ENCODE measurements around the gene MOBP.

DNA sequence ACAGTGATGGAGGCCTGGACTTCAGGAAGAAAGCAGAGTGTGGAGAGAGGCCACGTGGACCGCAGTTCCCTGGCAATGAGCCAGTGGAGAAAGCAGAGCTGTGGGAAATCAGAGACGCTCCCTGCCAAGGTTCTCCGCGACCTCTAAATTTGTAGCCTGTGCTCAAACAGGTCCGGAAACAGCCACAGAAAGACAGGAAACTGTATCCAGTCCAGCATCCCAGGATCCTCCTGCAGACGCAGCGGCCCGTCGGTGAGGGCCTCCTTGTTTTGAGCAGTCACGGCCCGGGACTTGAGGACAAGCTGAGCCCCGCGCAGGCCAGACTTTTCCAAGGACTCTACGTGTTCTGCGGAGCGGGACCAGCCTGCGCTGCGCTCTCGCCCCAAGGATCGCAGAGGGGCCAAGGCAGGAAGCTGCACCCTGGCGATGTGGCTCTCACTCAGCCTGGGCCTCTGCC, 38.7 kb upstream of the MOBP start:
- TF ChIP-seq, protein P1, sequence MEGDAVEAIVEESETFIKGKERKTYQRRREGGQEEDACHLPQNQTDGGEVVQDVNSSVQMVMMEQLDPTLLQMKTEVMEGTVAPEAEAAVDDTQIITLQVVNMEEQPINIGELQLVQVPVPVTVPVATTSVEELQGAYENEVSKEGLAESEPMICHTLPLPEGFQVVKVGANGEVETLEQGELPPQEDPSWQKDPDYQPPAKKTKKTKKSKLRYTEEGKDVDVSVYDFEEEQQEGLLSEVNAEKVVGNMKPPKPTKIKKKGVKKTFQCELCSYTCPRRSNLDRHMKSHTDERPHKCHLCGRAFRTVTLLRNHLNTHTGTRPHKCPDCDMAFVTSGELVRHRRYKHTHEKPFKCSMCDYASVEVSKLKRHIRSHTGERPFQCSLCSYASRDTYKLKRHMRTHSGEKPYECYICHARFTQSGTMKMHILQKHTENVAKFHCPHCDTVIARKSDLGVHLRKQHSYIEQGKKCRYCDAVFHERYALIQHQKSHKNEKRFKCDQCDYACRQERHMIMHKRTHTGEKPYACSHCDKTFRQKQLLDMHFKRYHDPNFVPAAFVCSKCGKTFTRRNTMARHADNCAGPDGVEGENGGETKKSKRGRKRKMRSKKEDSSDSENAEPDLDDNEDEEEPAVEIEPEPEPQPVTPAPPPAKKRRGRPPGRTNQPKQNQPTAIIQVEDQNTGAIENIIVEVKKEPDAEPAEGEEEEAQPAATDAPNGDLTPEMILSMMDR (conservative IDR thresholded peaks at IDR 0.05; ENCODE audit: low read depth in 2 of 2), result no peak
- no peak for TF ChIP-seq POLR2AphosphoS5 (IDR thresholded peaks at IDR 0.05; ENCODE audit: low read depth)
